ENCODE measurements around the gene TDRD9.

DNA sequence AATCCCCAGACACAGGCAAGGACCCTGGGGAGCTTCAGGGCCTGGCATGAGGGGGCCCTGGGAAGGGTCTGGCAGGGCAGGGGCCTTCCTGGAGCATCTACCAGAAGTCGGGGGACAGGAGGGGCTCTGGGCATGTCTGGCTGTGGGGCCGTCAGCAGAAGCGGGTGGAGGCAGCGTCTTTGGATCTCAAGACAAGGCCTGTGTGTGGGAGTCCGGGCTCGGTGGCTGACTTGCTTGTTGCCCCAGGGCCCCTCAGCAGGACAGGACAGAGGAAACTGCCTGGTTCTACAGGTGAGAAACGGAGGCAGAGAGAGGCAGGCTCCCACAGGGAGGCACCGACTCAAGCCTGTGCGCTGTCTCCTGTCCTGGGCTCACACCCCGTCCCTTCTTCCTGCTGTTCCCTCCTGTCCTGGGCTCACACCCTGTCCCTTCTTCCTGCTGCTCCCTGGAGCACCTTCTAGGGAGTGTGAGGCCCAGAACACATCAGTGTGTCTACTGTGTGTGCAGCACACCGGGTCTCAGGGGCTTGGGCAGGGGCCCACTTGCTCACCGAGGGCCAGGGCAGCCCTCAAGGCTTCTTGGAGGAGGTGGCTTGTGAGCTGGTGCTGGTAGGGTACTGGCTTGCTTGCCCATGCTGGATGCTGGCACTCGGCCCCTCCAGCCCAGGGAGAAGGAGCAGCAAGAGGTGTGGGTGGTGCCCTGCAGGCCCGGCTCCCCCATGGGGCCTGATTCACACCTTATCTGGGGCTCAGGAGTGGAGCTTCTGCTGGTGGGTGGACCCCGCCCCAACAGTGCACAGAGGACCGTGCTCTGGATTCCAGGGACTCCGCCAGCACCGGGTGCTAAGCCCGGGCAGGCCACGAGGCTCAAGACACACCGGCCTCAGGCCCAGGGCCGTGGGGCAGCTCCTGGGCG, 172.2 kb downstream of the TDRD9 start:
- TF ChIP-seq CTCF (conservative IDR thresholded peaks at IDR 0.05; ENCODE audit: low read depth, low read length) (no peak), EZH2 (IDR thresholded peaks at IDR 0.05; ENCODE audit: borderline replicate concordance, low read depth, low read length, poor library complexity, severe bottlenecking) (no peak)
